Trophoblast cell (in vitro differentiated cells and primary cell): Measurements from ENCODE around the gene ZIC4.

ENCODE experiments used
- DNase-seq, 2 donors: peaks; one replicate each; pipeline ENCODE4 v3.0.0-alpha.2; 2016
- H2AFZ ChIP-seq: 2 replicates; pipeline ENCODE4 v1.6.1; 2013; ENCODE audit warnings: low read length, moderate library complexity, mild to moderate bottlenecking; ENCODE audit not compliant: insufficient read depth, poor library complexity
- H2AK5ac ChIP-seq: 2 replicates; pipeline ENCODE4 v1.6.1; 2013; ENCODE audit warnings: mild to moderate bottlenecking, low read length
- H2BK120ac ChIP-seq: 2 replicates; pipeline ENCODE4 v1.6.1; 2013; ENCODE audit warnings: low read length, mild to moderate bottlenecking, moderate library complexity; ENCODE audit not compliant: insufficient read depth, poor library complexity
- H2BK12ac ChIP-seq: 2 replicates; pipeline ENCODE4 v1.6.1; 2013; ENCODE audit warnings: mild to moderate bottlenecking, low read length, moderate library complexity
- H2BK5ac ChIP-seq: 2 replicates; pipeline ENCODE4 v1.6.1; 2013; ENCODE audit warnings: low read length, low read depth, moderate library complexity, mild to moderate bottlenecking; ENCODE audit not compliant: poor library complexity
- H3K14ac ChIP-seq: 2 replicates; pipeline ENCODE4 v1.6.1; 2013; ENCODE audit warnings: mild to moderate bottlenecking, low read length
- H3K18ac ChIP-seq: 2 replicates; pipeline ENCODE4 v1.6.1; 2013; ENCODE audit warnings: mild to moderate bottlenecking, low read length
- H3K23ac ChIP-seq: 2 replicates; pipeline ENCODE4 v1.6.1; 2013; ENCODE audit warnings: low read length
- H3K27ac ChIP-seq: 2 replicates; pipeline ENCODE4 v1.5.1; 2013; ENCODE audit warnings: low read depth, mild to moderate bottlenecking, inconsistent platforms, low read length, moderate library complexity
- H3K27me3 ChIP-seq: 2 replicates; pipeline ENCODE4 v1.6.1; 2013; ENCODE audit warnings: inconsistent platforms, mild to moderate bottlenecking, low read length, moderate library complexity; ENCODE audit not compliant: insufficient read depth
- H3K36me3 ChIP-seq, 2 experiments: 1 replicate in 1 of 2; 2 replicates in 1 of 2; pipeline ENCODE4 v1.6.1; 2013; ENCODE audit warnings: low read length in 2 of 2, mild to moderate bottlenecking in 2 of 2, moderate library complexity in 1 of 2; ENCODE audit not compliant: insufficient read depth in 2 of 2, control insufficient read depth in 1 of 2
- H3K4ac ChIP-seq: 2 replicates; pipeline ENCODE4 v1.6.1; 2013; ENCODE audit warnings: low read depth, mild to moderate bottlenecking, low read length, moderate library complexity
- H3K4me1 ChIP-seq, 2 experiments: 1 replicate in 1 of 2; 2 replicates in 1 of 2; pipeline ENCODE4 v1.6.1; 2013; ENCODE audit warnings: low read length in 2 of 2, mild to moderate bottlenecking in 2 of 2, moderate library complexity in 1 of 2; ENCODE audit not compliant: insufficient read depth in 2 of 2, control insufficient read depth in 1 of 2
- H3K4me2 ChIP-seq: 2 replicates; pipeline ENCODE4 v1.6.1; 2013; ENCODE audit warnings: inconsistent platforms, mild to moderate bottlenecking, low read length, moderate library complexity
- H3K4me3 ChIP-seq: 2 replicates; pipeline ENCODE4 v1.5.1; 2013; ENCODE audit warnings: mild to moderate bottlenecking, low read depth, low read length, inconsistent platforms
- H3K79me1 ChIP-seq: one replicate; pipeline ENCODE4 v1.6.1; 2013; ENCODE audit warnings: low read length
- H3K79me2 ChIP-seq: 2 replicates; pipeline ENCODE4 v1.6.1; 2013; ENCODE audit warnings: low read length, mild to moderate bottlenecking; ENCODE audit not compliant: control insufficient read depth, insufficient read depth, poor library complexity
- H3K9ac ChIP-seq: 2 replicates; pipeline ENCODE4 v1.6.1; 2013; ENCODE audit warnings: mild to moderate bottlenecking, low read length
- H3K9me3 ChIP-seq: 2 replicates; pipeline ENCODE4 v1.6.1; 2013; ENCODE audit warnings: low read depth, mild to moderate bottlenecking, control low read depth, inconsistent platforms, low read length; ENCODE audit not compliant: insufficient read depth
- H4K12ac ChIP-seq: 2 replicates; pipeline ENCODE4 v1.6.1; 2013; ENCODE audit warnings: low read depth, mild to moderate bottlenecking, low read length, moderate library complexity
- H4K8ac ChIP-seq: 2 replicates; pipeline ENCODE4 v1.6.1; 2013; ENCODE audit warnings: low read depth, mild to moderate bottlenecking, low read length, moderate library complexity
- H4K91ac ChIP-seq: one replicate; pipeline ENCODE4 v1.6.1; 2013; ENCODE audit warnings: low read depth, mild to moderate bottlenecking, low read length, moderate library complexity
- WGBS: extraction: QIAGEN DNeasy Blood & Tissue Kit; methylation state at CpG from one replicate; pipeline ENCODE4 v1.1.7; 2013; ENCODE audit warnings: missing lambda C conversion rate; ENCODE audit not compliant: insufficient read length, insufficient coverage; ENCODE audit errors: extremely low coverage; 5-methylcytosine and 5-hydroxymethylcytosine counted together

ZIC4 gene

DNA sequence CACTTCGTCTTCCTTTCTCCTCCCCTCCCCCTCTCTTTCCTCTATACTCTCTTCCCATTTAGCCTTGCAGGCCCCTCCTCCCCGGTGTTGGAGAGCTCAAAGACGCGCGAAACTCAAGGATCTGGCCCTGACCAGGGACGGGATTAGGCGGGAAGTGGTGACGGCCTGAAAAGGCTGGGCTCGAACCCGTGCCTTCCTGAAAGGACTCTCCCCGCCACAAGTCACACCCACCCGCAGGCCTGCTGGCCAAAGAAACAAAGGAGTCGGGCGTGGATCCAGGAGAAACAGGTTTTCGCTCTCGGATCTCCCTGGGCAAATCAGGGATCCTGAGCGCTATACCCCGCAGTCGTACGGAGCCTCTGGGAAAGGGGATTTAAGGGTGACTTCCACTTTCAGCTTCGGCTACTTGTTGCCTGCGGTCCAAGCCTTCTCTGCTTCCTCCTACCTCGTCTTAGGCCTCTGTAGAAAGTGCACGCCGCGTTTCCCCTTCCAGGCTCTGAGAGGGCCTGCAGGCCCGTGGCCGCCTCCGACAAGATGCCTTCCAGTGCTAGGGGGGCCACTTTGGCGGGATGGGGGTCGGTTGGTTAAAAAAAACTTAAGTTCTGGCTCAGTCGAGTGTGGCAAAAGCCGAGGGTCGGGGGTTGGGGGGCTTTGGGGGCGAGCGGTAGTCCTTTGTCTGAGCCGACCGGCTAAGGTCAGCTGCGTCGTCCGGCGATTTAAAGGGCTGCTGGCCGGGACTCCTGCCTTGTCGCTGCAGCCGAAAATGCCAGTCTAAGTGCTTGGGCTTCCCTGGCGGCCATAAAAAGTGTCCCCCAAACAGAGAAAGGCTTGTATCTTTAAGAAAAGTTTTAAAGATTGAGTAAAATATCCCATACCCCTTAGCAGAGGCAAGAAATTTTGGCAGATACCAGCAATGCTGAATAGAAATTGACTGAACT, 8.2 kb downstream of the ZIC4 start:
- H3K14ac ChIP-seq: no peak overlapping the region
- H3K79me2 ChIP-seq: no peaks in the 10 kb centered on the region
- no peak overlapping the region for H4K8ac ChIP-seq
- no peak overlapping the region for H3K9ac ChIP-seq
- H3K4ac ChIP-seq: no peak overlapping the region
- peaks cover 65% of the 10 kb centered on the region for H3K27me3 ChIP-seq
- no peak overlapping the region for H2BK12ac ChIP-seq
- H3K4me1 ChIP-seq: peaks cover 0 to 8% of the 10 kb centered on the region in 2 experiments
- H2BK120ac ChIP-seq: no peak overlapping the region
- H2BK5ac ChIP-seq: no peak overlapping the region
- no peak overlapping the region for H3K27ac ChIP-seq
- WGBS: 100% methylated on average over 1 of the region's 46 CpGs
- H2AK5ac ChIP-seq: no peak overlapping the region
- H3K9me3 ChIP-seq: peaks cover 5% of the 10 kb centered on the region
- no peak overlapping the region for H3K23ac ChIP-seq
- no peaks in the 10 kb centered on the region for H3K36me3 ChIP-seq
- H3K4me2 ChIP-seq: no peak overlapping the region
- no peak overlapping the region for H4K12ac ChIP-seq
- no peak overlapping the region for H2AFZ ChIP-seq
- H3K18ac ChIP-seq: no peak overlapping the region
- no peak overlapping the region for H4K91ac ChIP-seq
- H3K4me3 ChIP-seq: no peak overlapping the region
- DNase-seq: no peak
- no peaks in the 10 kb centered on the region for H3K79me1 ChIP-seq

DNA sequence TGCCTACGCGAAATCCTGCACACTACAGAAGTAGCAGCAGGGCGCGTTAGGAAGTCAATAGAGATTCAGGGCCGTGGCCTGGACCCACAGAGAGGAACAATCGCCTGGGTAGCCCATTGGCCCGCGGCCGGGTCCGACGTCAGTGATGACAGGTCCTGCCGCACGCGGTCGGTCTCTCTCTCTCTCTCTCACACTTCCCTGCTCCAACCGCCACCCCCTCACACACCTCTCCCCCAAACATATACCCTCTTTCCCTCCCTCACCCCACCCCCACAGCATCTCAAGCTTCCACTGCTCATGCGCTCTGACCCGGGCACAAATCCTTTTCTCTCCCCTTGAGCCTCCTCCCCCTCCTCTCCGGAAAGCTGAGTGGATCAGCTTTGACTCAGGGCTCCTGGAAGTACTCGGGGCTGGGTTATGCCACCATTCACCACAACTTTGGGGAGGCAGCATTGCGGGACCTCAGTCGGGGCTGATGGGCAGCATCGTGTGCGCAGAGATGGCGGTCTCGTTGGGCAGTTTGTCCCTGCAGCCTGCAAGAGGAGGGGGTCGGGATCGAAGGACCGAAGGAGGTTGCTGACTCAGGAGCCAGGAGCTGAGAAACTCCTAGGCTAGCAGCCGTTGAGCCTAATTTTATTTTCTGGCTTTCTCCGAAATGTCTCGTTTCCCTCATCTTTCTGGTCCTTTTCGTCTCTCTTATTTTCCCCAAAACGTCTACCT, 9.0 kb downstream of the ZIC4 start:
- no peak overlapping the region for H2BK5ac ChIP-seq
- no peak for DNase-seq
- H3K23ac ChIP-seq: no peak overlapping the region
- no peak overlapping the region for H2BK120ac ChIP-seq
- no peaks in the 10 kb centered on the region for H3K36me3 ChIP-seq
- H3K4me2 ChIP-seq: no peak overlapping the region
- no peaks in the 10 kb centered on the region for H3K79me2 ChIP-seq
- no peak overlapping the region for H3K4me3 ChIP-seq
- no peak overlapping the region for H3K9ac ChIP-seq
- peaks cover 5% of the 10 kb centered on the region for H3K9me3 ChIP-seq
- no peak overlapping the region for H2AFZ ChIP-seq
- H3K27ac ChIP-seq: no peak overlapping the region
- H3K4me1 ChIP-seq: peaks cover 2 to 11% of the 10 kb centered on the region in 2 experiments
- no peak overlapping the region for H4K91ac ChIP-seq
- 100% methylated on average over 2 of the region's 34 CpGs for WGBS
- no peak overlapping the region for H2BK12ac ChIP-seq
- no peak overlapping the region for H2AK5ac ChIP-seq
- no peak overlapping the region for H4K8ac ChIP-seq
- H3K4ac ChIP-seq: no peak overlapping the region
- no peak overlapping the region for H3K14ac ChIP-seq
- H3K27me3 ChIP-seq: peaks cover 68% of the 10 kb centered on the region
- peaks cover 2% of the 10 kb centered on the region for H3K79me1 ChIP-seq
- H3K18ac ChIP-seq: no peak overlapping the region
- H4K12ac ChIP-seq: no peak overlapping the region

- no peaks in the 10 kb centered on the region for H3K36me3 ChIP-seq
- H3K27me3 ChIP-seq: peaks cover 74% of the 10 kb centered on the region
- H2BK120ac ChIP-seq: no peak overlapping the region
- no peak overlapping the region for H2AFZ ChIP-seq
- no peak overlapping the region for H3K14ac ChIP-seq
- peaks cover 7 to 15% of the 10 kb centered on the region in 2 experiments for H3K4me1 ChIP-seq
- H3K18ac ChIP-seq: no peak overlapping the region
- H3K4me2 ChIP-seq: peak overlapping the region; percentile 15
- H3K4ac ChIP-seq: no peak overlapping the region
- H2AK5ac ChIP-seq: no peak overlapping the region
- H3K79me2 ChIP-seq: no peaks in the 10 kb centered on the region
- no peak overlapping the region for H2BK5ac ChIP-seq
- H3K9ac ChIP-seq: no peak overlapping the region
- H4K91ac ChIP-seq: no peak overlapping the region
- DNase-seq: no peak
- H3K27ac ChIP-seq: no peak overlapping the region
- H3K79me1 ChIP-seq: peaks cover 2% of the 10 kb centered on the region
- peaks cover 5% of the 10 kb centered on the region for H3K9me3 ChIP-seq
- no peak overlapping the region for H3K23ac ChIP-seq
- H4K12ac ChIP-seq: no peak overlapping the region
- H3K4me3 ChIP-seq: no peak overlapping the region
- WGBS: no CpG with 5 or more reads among the region's 17 CpGs
- H4K8ac ChIP-seq: no peak overlapping the region
- H2BK12ac ChIP-seq: no peak overlapping the region
Measured at GRCh38 chr3:147396712-147397046, 9.7 kb downstream of the ZIC4 start.

- DNase-seq: no peak
- Histone ChIP-seq H3K4me2 (peak overlapping the region; percentile 15), H2BK120ac (no peak overlapping the region), H3K9me3 (peaks cover 7% of the 10 kb centered on the region), H2BK12ac (no peak overlapping the region), H3K18ac (no peak overlapping the region), H2AK5ac (no peak overlapping the region), H4K8ac (no peak overlapping the region), H3K14ac (no peak overlapping the region), H2BK5ac (no peak overlapping the region), H3K79me2 (no peaks in the 10 kb centered on the region), H4K12ac (no peak overlapping the region), H3K9ac (no peak overlapping the region), H3K4ac (no peak overlapping the region), H3K4me3 (no peak overlapping the region), H3K79me1 (peaks cover 2% of the 10 kb centered on the region), H3K4me1 (peaks cover 7 to 15% of the 10 kb centered on the region in 2 experiments), H4K91ac (no peak overlapping the region), H3K27me3 (peaks cover 78% of the 10 kb centered on the region), H3K36me3 (no peaks in the 10 kb centered on the region), H2AFZ (no peak overlapping the region), H3K23ac (no peak overlapping the region), H3K27ac (no peak overlapping the region)
- no CpG with 5 or more reads among the region's 65 CpGs for WGBS
Measured at GRCh38 chr3:147395899-147396711, 10.2 kb downstream of the ZIC4 start.
